SK-N-SH treated with all-trans-retinoic acid at 6 μM for 48 hours (cell line): ENCODE measurements around the gene UBA1.

ENCODE experiments used
- ATAC-seq: fragments of 200-7000 bp; cut with Tn5 transposase; 3 replicates; pipeline ENCODE4 v1.9.1; 2020; ENCODE audit warnings: mild to moderate bottlenecking, moderate library complexity
- ARNTL ChIP-seq: fragments of 450-650 bp; formaldehyde crosslinking; IDR thresholded peaks from 2 replicates; pipeline ENCODE4 v1.5.0; 2020; ENCODE audit warnings: low read depth, mild to moderate bottlenecking, moderate library complexity, borderline replicate concordance
- BACH2 ChIP-seq: fragments of 250-450 bp; sonication (Bioruptor Pico); IDR thresholded peaks from 2 replicates; pipeline ENCODE4 v1.9.0; 2021; ENCODE audit warnings: mild to moderate bottlenecking, borderline replicate concordance
- CREB5 ChIP-seq: fragments of 250-450 bp; sonication (Bioruptor Pico); IDR thresholded peaks from 2 replicates; pipeline ENCODE4 v1.5.1; 2020; ENCODE audit warnings: low read depth, mild to moderate bottlenecking, moderate library complexity
- CSDC2 ChIP-seq: fragments of 250-450 bp; sonication (Bioruptor Pico); IDR thresholded peaks from 2 replicates; pipeline ENCODE4 v1.5.0; 2020; ENCODE audit warnings: mild to moderate bottlenecking, moderate library complexity
- CSRNP3 ChIP-seq: fragments of 250-450 bp; sonication (Bioruptor Pico); IDR thresholded peaks from 2 replicates; pipeline ENCODE4 v1.5.1; 2021; ENCODE audit warnings: mild to moderate bottlenecking, moderate library complexity
- ESRRG ChIP-seq: fragments of 250-450 bp; sonication (Bioruptor Pico); IDR thresholded peaks from 2 replicates; pipeline ENCODE4 v1.6.1; 2021; ENCODE audit warnings: mild to moderate bottlenecking
- GLIS3 ChIP-seq: fragments of 250-450 bp; sonication (Bioruptor Pico); IDR thresholded peaks from 2 replicates; pipeline ENCODE4 v1.5.0; 2020; ENCODE audit warnings: mild to moderate bottlenecking, moderate library complexity
- ISL1 ChIP-seq: fragments of 250-450 bp; sonication (Bioruptor Pico); IDR thresholded peaks from 2 replicates; pipeline ENCODE4 v2.1.2; 2022; ENCODE audit warnings: mild to moderate bottlenecking, moderate library complexity
- OSR1 ChIP-seq: fragments of 250-450 bp; sonication (Bioruptor Pico); IDR thresholded peaks from 2 replicates; pipeline ENCODE4 v1.8.0; 2022; ENCODE audit warnings: moderate library complexity, mild to moderate bottlenecking, inconsistent platforms
- PATZ1 ChIP-seq: fragments of 250-450 bp; sonication (Bioruptor Pico); IDR thresholded peaks from 2 replicates; pipeline ENCODE4 v1.8.0; 2020; ENCODE audit warnings: mild to moderate bottlenecking, moderate library complexity, borderline replicate concordance
- POU6F1 ChIP-seq: fragments of 250-450 bp; sonication (Bioruptor Pico); IDR thresholded peaks from 2 replicates; pipeline ENCODE4 v1.8.0; 2021; ENCODE audit warnings: low read depth, mild to moderate bottlenecking, moderate library complexity, borderline replicate concordance
- SNAI2 ChIP-seq: fragments of 250-450 bp; sonication (Bioruptor Pico); IDR thresholded peaks from 2 replicates; pipeline ENCODE4 v1.5.0; 2020; ENCODE audit warnings: mild to moderate bottlenecking, moderate library complexity
- TOX ChIP-seq: fragments of 250-450 bp; sonication (Bioruptor Pico); IDR thresholded peaks from 2 replicates; pipeline ENCODE4 v1.8.0; 2021; ENCODE audit warnings: mild to moderate bottlenecking, moderate library complexity, borderline replicate concordance
- TSHZ2 ChIP-seq: fragments of 250-450 bp; sonication (Bioruptor Pico); IDR thresholded peaks from 2 replicates; pipeline ENCODE4 v1.5.0; 2020; ENCODE audit warnings: mild to moderate bottlenecking, moderate library complexity
- ZC3H10 ChIP-seq: fragments of 250-450 bp; sonication (Bioruptor Pico); IDR thresholded peaks from 2 replicates; pipeline ENCODE4 v1.5.1; 2021; ENCODE audit warnings: mild to moderate bottlenecking, moderate library complexity
- ZFP3 ChIP-seq: fragments of 250-450 bp; sonication (Bioruptor Pico); IDR thresholded peaks from 2 replicates; pipeline ENCODE4 v1.5.0; 2020; ENCODE audit warnings: mild to moderate bottlenecking, moderate library complexity
- ZNF70 ChIP-seq: fragments of 450-650 bp; formaldehyde crosslinking; IDR thresholded peaks from 2 replicates; pipeline ENCODE4 v1.5.0; 2020; ENCODE audit warnings: mild to moderate bottlenecking, moderate library complexity
- ZNF8 ChIP-seq: fragments of 450-650 bp; formaldehyde crosslinking; IDR thresholded peaks from 2 replicates; pipeline ENCODE4 v1.5.0; 2020; ENCODE audit warnings: mild to moderate bottlenecking, moderate library complexity

UBA1 gene

GRCh38 chrX:47194194-47194787 lies 662 bp downstream of the UBA1 start:
- ATAC-seq = peak; percentile 9
- TF ChIP-seq ESRRG (CRISPR knock-in tag) (no peak), ISL1 (CRISPR knock-in tag) (no peak), PATZ1 (no peak)

GRCh38 chrX:47196098-47196497 lies 2.5 kb downstream of the UBA1 start:
- TF ChIP-seq SNAI2 (CRISPR knock-in tag) (no peak), ZNF8 (CRISPR knock-in tag) (no peak), PATZ1 (no peak), ZC3H10 (CRISPR knock-in tag) (no peak), TSHZ2 (no peak), CSDC2 (CRISPR knock-in tag) (no peak), ARNTL (CRISPR knock-in tag) (no peak), BACH2 (no peak), GLIS3 (no peak), ISL1 (CRISPR knock-in tag) (no peak)
- no peak for ATAC-seq

- no peak for ATAC-seq
- TF ChIP-seq ZNF70 (CRISPR knock-in tag) (no peak), OSR1 (CRISPR knock-in tag) (no peak), TSHZ2 (no peak), ESRRG (CRISPR knock-in tag) (no peak), TOX (CRISPR knock-in tag) (no peak), ZFP3 (no peak), POU6F1 (CRISPR knock-in tag) (no peak)
Measured at GRCh38 chrX:47197526-47197925, 3.9 kb downstream of the UBA1 start.

- TF ChIP-seq CSRNP3 (CRISPR knock-in tag) = no peak
- no peak for TF ChIP-seq SNAI2 (CRISPR knock-in tag)
- TF ChIP-seq CREB5 (CRISPR knock-in tag) = no peak
- no peak for TF ChIP-seq TSHZ2
- TF ChIP-seq ZC3H10 (CRISPR knock-in tag) = no peak
- no peak for TF ChIP-seq GLIS3
- TF ChIP-seq, all 23 proteins: peak for 0
- ATAC-seq = no peak
Measured at GRCh38 chrX:47198026-47198686, 4.5 kb downstream of the UBA1 start.
